Measurements from ENCODE around the gene TMOD1.

DNA sequence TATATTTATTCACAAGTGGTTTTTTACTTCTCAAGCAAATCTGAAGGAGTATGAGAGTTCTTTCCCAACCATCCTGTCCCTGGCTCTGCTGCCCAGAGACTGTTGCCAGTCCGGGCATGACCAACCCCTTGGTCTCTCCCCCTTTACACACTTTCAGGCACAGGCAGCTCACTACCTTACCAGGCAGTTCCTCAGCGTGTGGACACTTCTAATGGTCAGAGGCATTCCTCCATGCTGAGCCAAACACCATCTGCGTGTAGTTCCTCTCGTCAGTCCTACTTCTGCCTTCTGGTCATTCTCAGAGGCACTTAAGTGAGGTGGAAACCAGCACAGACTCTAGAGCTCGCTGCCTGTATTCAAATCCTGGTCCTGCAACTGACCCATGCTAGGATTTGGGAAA, 75.6 kb downstream of the TMOD1 start:
- TF ChIP-seq, protein P1, sequence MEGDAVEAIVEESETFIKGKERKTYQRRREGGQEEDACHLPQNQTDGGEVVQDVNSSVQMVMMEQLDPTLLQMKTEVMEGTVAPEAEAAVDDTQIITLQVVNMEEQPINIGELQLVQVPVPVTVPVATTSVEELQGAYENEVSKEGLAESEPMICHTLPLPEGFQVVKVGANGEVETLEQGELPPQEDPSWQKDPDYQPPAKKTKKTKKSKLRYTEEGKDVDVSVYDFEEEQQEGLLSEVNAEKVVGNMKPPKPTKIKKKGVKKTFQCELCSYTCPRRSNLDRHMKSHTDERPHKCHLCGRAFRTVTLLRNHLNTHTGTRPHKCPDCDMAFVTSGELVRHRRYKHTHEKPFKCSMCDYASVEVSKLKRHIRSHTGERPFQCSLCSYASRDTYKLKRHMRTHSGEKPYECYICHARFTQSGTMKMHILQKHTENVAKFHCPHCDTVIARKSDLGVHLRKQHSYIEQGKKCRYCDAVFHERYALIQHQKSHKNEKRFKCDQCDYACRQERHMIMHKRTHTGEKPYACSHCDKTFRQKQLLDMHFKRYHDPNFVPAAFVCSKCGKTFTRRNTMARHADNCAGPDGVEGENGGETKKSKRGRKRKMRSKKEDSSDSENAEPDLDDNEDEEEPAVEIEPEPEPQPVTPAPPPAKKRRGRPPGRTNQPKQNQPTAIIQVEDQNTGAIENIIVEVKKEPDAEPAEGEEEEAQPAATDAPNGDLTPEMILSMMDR (IDR thresholded peaks at IDR 0.05) = no peak
- no peak for TF ChIP-seq POLR2A (IDR thresholded peaks at IDR 0.05)

Measured in testis (tissue), 2 donors.